GM21723 (cell line): ENCODE data around the gene TEX30.
A peak's percentile ranks its signal among the peaks of the same experiment; 100 is the strongest.

Source experiments
- ATAC-seq: cut with Tn5 transposase; IDR thresholded peaks from one replicate; pipeline ENCODE4 v1.9.1; 2021; ENCODE audit warnings: mild to moderate bottlenecking, moderate library complexity; ENCODE audit not compliant: unreplicated experiment

The TEX30 gene

DNA sequence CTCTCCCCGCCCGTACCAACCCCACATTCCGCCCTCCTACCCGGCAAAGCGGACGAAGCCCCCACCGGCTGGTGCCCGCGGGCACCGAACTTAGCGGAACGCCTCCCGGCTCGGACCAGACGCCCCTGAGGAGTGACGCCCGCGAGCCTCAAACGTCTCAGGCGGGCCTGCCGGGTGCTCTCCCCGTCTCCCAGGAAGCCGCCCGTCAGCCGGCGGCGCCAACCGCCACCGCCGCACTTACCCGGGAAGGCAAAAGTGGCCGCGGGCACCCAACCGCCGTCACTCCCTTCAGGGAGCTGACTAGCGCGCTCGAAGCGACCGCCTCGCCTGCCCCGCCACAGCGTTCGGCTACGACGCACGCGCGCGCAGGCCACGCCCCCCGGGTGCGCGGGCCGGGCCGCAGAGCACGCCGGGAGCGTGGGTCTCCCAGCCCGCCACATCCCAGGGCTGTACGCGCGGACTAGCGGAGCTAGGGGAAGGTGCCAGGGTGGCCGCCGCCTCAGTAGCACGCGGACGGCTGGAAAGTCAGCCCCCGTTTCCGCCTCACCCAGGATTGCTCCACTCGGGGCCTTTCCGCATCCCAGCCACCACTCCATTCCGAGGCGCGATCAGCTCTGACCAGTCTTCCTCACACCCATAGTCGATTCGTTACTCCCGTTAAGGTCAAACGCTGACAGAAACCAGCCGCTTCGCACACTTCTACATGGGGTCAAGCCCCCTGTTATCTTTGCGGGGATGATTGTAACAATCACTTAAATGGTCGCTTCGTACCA lies at the start of gene TEX30:
Gene TEX30 (minus strand): TSS at position 346 of the 773 bp plus-strand sequence. CDS start 3,760 bp downstream, outside the sequence.
- ATAC-seq, result peak; percentile 95

GRCh38 chr13:102817907-102818306 lies 44.3 kb upstream of the TEX30 start:
- ATAC-seq, result no peak

DNA sequence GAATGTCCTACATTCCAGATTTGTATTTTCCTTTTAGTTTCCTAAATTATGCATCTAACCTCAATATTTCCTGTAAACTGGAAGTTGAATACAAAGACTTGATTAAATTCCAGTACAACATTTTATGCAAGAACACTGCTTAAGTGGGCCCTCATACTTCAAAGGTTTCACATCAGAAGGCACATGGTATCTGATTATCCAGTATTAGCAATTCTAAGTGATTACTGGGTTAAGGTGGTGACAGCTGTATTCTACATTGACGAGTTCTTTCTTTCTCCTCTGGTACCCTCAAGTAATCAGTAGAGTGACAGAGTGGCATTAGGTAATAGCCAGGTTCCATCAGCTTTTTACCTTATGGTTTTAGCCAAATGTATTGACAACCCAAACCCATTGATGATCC lies 43.7 kb upstream of the TEX30 start:
- no peak for ATAC-seq

DNA sequence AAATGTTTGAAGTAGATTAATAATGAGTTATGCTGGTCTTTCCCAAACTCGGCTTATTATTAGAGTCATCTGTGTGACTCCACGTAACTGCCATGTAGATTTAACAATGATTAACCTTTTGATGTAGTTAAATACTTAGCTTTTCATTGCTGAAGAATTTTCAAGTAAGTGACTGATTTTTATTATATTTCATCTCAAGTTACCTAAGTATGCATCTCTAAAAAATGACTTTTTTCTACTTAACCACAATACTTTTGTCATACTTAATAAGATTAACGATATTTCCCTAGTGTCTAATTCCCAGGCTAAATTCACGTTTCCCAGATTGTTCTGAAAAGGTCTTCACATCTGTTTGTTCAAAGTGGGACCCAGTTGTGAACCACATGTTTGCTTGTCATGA lies 43.1 kb upstream of the TEX30 start:
- ATAC-seq, result no peak

- ATAC-seq, result no peak
These were observed 42.2 kb upstream of the TEX30 start for GRCh38 chr13:102815788-102816187.

GRCh38 chr13:102814793-102815192 lies 41.2 kb upstream of the TEX30 start:
- ATAC-seq, result no peak

DNA sequence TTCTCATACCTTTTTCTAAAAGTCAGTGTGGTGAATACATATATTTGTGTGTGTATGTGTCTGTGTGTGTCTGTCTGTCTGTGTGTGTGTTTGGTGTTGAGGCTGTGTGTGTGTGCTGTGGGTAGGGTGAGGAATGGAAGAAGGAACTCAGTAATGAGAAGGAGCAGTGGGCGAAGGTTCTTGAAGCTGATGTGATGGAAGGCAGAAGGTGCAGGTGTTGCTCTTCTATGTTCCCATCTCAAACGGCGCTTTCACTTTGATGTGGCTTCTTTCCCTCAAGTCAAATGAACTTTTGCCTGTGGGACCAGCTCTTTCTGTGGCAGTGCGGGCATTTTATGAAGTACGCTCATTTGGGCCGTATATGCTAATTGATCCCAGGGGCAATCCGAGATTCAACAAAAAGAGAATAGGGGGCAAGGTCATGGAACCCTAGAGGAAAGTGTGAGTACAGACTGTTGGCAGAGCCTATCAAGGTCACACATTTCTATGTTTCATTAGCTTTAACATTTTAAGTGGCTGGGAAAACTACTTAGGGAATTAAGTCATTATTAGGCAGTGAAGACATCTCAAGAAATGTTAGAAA lies 40.5 kb upstream of the TEX30 start:
- peak; percentile 45 for ATAC-seq

DNA sequence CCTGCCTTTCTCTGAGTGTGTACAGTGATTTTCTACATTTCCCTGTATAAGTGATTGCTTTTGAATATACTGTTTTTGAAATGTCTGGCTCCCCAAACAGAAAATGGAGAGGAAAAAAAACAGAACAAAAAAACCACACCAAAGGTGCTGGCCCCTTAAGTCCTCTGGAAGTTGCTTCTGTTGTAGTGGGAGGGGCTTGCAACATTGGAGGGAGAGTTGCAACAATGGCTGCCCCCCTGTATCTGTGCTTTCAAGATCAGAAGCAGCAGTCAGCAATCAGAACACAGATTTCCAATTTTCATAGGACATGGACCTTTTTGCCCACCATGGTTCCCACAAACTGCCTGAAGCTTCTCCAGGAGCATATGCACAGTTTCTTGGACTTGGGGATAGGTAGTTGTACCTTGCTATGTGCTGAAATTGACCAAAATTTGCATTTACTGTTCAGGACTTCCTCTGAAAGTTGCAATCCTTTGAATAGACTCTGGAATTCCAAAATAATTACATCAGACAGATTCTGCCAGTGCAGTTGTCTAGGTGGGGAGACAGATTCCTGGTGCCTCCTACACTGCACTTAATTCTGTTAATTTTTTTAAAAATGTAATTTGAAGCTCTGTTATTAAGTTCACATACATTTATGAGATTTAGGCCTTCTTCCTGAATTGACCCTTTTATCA lies 39.2 kb upstream of the TEX30 start:
- ATAC-seq, result no peak

DNA sequence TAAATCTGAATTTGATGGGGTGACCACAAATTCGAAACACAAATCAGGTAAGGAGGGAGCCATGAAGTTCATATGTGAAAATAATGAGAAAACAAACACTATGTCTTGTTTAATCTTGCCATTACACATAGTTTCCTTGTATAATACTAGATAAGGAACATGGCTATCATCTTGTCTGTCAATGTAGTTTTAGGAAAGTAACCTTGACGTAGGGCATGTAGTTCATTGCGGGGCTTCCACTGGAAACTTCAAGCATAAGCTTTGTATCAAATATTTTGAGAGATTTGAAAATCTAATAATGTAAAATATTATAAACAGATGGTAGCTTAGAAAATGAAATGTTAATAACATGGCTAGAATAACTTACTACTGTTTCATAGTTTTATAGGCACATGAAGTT lies 34.1 kb upstream of the TEX30 start:
- no peak for ATAC-seq

GRCh38 chr13:102805680-102806079 lies 32.1 kb upstream of the TEX30 start:
- ATAC-seq, result no peak

GRCh38 chr13:102800145-102801041 lies 26.8 kb upstream of the TEX30 start:
- ATAC-seq, result peak; percentile 77

- peak; percentile 22 for ATAC-seq
These were observed 26.0 kb upstream of the TEX30 start for GRCh38 chr13:102799426-102800144.

DNA sequence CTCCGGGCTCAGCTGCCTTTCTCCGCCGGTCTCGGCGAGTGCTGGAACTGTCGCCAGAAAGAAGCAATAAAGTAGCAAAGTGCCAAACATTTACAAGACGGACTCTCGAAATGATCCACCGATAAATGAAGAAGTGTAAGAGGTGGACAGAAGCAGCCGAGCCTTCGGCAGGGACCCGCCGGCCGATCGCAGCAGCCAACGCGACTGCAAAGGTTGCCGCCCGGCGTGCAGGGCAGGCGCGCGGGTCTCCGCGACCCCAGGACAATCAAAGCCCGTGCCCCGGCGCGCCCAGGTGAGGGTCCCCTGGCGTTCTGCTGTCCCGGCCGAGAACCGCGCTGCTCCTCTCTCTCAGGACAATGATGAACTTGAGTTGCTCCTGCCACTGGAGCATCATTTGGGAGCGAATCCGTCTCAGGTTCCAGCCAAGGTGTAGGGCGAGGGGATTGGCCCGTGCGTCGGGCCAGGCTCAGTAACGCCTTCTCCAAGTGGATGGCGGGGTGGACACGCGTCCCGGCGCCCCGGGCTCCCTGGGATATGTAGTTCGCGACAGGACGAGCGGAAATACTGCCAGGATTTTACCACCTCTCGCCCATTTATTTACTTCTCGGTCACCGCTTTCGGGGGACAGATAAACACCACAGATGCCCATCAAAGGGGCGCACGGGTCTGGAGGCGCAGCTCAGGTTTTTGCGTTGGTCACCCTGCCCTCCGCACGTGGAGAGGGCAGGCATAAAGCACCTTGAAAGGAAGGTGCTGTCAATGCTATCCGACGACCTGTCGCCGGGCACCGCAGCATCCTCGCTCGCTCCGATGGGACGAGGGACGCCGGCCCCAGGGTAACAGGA lies 25.2 kb upstream of the TEX30 start, which contains the start of the genes BIVM and POGLUT2:
Gene BIVM (plus strand): TSS at position 539 of the 845 bp plus-strand sequence. CDS start 8,149 bp downstream, outside the sequence.
Gene POGLUT2 (minus strand): TSS at position 396 of the 845 bp plus-strand sequence. CDS start 306 bp downstream, at position 90.
- ATAC-seq, result peak; percentile 86

DNA sequence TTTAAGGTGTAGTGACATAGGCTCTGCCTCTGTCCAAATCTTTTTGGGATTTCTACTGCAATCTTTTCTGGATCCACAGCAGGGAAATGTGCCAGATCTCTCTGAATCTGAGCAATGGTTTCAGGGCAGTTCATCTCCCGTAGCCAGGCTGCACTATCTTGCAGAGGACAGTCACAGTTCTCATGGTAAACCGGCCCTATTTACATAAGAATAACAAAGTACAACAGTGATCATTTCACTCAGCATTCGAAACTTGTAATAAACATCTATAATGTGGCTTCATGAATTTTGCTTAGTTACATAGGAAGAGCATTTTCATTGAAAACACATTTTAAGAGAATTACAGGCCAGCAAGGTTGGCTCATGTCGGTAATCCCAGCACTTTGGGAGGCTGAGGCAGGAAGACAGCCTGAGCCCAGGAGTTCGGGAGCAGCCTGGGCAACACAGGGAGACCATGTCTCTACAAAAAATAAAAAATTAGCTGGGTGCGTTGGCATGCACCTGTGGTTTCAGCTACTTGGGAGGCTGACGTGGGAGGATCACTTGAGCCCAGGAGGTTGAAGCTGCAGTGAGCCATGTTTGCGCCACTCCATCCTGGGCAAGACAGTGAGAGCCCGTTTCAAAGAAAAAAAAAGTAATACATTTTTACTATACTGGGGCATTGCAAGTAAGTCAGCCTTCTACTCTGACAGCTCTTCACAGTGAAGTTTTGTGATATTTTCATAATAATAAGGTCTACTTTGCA lies 20.2 kb upstream of the TEX30 start:
- ATAC-seq, result no peak

DNA sequence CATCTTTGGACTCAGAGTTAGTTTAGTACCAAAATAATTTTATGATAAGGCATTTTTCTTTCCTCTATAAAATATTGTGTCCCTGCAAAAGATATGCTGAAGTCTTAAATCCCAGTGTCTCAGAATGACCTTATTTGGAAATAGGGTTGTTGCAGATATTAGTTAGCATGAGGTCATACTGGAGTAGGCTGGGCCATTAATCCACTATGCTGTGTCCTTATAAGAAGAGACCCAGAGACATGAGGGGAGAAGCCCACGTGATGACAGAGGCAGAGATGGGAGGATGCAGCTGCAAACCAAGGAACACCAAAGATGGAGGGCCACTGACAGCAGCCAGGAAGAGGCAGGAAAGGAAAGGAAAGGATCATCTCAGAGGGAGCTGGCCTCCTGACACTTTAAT lies 18.8 kb upstream of the TEX30 start:
- no peak for ATAC-seq

DNA sequence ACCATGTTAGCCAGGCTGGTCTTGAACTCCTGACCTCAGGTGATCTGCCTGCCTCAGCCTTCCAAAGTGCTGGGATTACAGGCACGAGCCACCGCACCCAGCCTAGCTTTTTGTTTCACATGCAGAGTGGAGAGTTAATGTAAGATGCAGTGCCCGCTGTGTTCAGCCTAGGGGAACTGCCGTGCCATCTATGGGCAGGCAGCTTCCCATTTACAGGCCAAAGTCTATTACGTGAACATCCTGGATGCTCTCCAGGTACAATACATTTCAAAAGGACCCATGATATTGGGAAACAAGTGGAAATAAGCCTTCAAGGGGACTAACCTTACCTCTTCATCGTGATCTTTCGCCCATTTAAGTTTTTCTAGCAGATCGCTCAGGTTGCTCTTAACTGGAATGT lies 15.1 kb upstream of the TEX30 start:
- no peak for ATAC-seq

DNA sequence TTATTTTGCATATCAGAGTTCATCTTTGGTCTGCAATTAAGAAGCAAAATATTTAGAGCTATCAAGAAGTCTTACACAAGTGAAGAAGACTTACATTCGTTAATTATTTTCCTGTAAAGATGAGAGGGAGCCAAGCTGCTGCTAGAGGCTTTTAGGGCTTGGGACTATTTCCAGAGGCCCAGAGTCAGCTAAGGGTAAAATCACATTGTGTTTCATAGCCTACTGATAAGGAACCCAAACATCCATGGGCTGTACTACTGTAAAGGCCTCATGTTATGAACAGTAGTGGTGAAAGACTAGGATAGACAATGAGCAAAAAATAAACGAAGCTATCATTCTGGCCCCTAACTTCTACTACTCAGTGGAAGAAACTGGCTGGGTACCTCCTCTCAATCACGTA lies 10.9 kb upstream of the TEX30 start:
- no peak for ATAC-seq

GRCh38 chr13:102781591-102781990 lies 8.0 kb upstream of the TEX30 start:
- ATAC-seq, result no peak
